Middle frontal gyrus (tissue), 1 donor: ENCODE measurements around the gene SLC1A4.
"Not testable (repeated sequence)": the region's sequence is repeated elsewhere in the genome, so short reads cannot be mapped to it uniquely, and the experiment has no call there.

Experiments
- DNase-seq: peaks from one replicate; pipeline ENCODE4 v3.0.0-alpha.2; 2015; ENCODE audit warnings: low spot score; ENCODE audit errors: extremely low spot score

SLC1A4 gene

GRCh38 chr2:64992218-64992617 lies 3.0 kb downstream of the SLC1A4 start:
- no peak for DNase-seq

GRCh38 chr2:64992990-64993389 lies 3.8 kb downstream of the SLC1A4 start:
- DNase-seq: no peak

GRCh38 chr2:64995041-64995440 lies 5.8 kb downstream of the SLC1A4 start:
- no peak for DNase-seq

GRCh38 chr2:64996871-64997307 lies 7.7 kb downstream of the SLC1A4 start:
- no peak for DNase-seq

DNA sequence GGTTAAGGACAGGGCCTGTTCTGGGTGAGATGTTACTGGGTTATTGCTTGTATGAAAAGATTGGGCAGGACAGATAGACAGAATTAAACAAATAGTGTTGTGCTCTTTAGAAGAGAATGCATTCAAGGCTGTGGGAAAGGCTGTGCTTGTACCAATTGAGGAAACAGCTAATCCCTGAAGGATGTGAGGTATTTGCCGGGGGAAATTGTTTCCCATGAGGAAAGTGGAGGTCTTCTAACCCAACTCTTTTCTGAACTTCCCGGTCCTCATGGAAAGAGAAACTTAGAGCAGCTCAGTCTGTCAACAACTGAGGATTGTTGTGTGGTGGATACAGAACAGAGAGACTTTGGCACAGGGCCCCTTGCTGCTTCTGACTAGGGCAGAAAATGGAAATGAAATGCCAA lies 9.5 kb downstream of the SLC1A4 start:
- DNase-seq: no peak

GRCh38 chr2:64999754-65000153 lies 10.6 kb downstream of the SLC1A4 start:
- no peak for DNase-seq

- DNase-seq: no peak
Observed at GRCh38 chr2:65000644-65001043, 11.4 kb downstream of the SLC1A4 start.

- no peak for DNase-seq
Observed at GRCh38 chr2:65003037-65003436, 13.8 kb downstream of the SLC1A4 start.

DNA sequence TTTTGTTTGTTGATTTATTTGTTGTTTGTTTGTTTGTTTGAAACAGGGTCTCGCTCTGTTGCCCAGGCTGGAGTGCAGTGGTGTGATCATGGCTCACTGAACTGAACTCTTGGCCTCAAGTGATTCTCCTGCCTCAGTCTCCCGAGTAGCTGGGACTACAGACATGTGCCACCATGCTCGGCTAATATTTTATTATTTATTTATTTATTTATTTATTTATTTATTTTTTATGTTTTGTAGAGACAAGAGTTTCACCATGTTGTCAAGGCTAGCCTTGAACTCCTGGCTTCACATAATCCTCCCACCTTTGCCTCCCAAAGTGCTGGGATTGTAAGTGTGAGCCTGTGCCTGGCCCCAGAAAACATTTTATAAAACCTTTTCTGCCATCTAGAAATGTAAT lies 15.0 kb downstream of the SLC1A4 start:
- DNase-seq: not testable (repeated sequence)

DNA sequence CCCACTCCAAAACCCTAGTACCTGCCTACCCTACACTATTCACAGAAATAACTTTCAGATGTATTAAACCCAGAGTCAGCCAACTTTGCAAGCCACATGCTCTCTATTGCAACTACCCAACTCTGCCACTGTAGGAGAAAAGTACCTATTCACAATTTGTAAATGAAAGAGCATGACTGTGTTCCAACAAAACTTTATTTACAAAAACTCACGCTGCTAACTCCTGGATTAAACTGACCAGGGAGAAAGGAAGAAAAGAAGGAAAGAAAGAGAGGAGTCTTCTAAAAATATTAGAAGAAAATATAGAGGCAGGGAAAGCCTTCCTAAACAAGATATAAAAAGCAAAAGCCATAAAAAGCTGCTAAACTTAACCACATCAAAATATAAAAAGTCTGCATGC lies 24.6 kb downstream of the SLC1A4 start:
- DNase-seq: no peak

- DNase-seq: no peak
Observed at GRCh38 chr2:65015731-65016130, 26.5 kb downstream of the SLC1A4 start.

DNA sequence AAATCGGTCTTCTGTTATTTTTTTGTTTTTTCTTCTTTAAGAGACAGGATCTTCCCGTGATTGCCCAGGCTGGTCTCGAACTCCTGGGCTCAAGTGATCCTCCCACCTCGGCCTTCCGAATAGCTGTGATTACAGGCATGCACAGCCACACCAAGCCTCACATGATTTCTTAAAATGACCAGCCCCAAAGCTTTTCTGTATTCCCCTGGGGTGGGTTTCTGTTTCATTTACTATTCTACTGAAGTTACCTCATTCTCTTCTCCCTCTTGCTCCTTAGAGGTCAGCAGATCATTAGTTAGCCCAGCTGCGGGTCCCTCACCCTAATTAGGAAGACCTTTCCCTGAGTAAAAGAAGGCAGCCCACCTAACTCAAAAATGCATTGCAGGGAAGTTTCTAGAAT lies 27.6 kb downstream of the SLC1A4 start:
- no peak for DNase-seq

- DNase-seq: no peak
Observed at GRCh38 chr2:65017335-65017734, 28.1 kb downstream of the SLC1A4 start.

DNA sequence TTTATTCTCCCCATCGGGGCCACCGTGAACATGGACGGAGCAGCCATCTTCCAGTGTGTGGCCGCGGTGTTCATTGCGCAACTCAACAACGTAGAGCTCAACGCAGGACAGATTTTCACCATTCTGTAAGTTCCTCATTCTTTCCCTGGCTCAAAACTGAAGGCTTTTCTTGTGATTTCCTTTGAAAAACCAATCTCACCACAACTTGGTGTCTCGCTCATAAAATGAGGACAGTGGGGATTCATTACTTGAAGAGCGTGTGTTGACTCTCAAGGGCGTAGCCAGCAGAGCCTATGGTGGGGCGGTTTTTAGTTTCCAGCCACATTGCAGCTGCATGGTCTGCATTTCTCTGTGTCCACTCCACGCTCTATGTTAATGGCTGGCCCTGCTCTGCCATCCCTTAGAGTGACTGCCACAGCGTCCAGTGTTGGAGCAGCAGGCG lies 29.0 kb downstream of the SLC1A4 start:
- no peak for DNase-seq

GRCh38 chr2:65019010-65019409 lies 29.8 kb downstream of the SLC1A4 start:
- no peak for DNase-seq

DNA sequence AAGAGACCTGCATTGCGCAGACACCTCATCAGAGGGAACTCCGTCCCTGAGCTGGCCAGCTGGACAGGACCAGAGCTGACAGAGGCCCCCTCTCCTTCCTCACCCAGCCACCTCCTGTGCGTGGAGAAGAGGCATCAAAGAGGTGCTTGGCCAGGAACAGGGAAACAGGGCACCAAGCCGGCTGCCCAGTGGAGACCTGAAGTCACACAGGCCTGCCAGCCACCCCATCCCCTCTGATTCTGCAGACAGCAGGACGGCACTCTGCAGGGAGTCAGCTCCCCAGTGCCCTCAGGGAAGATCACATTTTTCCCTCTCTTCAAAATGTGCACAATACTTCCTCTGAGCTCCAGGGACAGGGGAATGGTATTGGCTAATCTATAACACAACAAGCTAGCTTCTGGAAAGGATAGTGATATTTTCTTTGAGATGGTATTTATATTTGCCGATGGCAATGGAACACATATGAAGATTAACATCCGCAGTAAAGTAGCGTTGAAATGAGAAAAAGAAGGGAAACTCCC lies 30.5 kb downstream of the SLC1A4 start:
- no peak for DNase-seq

- DNase-seq: not testable (repeated sequence)
Observed at GRCh38 chr2:65020251-65020650, 31.1 kb downstream of the SLC1A4 start.

- DNase-seq: no peak
Observed at GRCh38 chr2:65020943-65021528, 31.8 kb downstream of the SLC1A4 start.

- DNase-seq: no peak
Observed at GRCh38 chr2:65021709-65022108, 32.5 kb downstream of the SLC1A4 start.

DNA sequence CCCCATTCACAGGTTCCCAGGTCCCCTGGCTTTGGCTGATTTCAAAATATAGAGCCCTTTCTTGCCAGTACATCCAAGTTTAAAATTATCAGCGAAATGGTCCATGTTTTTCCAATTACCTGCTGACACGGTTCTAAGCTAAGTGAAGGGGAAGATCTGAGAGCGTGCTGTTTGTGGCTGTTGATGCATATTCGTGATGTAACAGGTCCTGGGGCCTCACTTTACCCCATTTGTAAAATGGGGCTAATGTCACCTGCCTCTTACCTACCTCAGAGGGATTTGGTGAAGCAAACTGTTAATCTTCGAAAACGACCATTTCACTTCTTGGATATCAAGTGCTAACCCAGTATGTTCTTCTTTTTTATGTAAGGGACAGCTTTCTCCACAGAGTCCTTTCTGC lies 33.0 kb downstream of the SLC1A4 start:
- DNase-seq: no peak

- DNase-seq: no peak
Observed at GRCh38 chr2:65023742-65024141, 34.5 kb downstream of the SLC1A4 start.

DNA sequence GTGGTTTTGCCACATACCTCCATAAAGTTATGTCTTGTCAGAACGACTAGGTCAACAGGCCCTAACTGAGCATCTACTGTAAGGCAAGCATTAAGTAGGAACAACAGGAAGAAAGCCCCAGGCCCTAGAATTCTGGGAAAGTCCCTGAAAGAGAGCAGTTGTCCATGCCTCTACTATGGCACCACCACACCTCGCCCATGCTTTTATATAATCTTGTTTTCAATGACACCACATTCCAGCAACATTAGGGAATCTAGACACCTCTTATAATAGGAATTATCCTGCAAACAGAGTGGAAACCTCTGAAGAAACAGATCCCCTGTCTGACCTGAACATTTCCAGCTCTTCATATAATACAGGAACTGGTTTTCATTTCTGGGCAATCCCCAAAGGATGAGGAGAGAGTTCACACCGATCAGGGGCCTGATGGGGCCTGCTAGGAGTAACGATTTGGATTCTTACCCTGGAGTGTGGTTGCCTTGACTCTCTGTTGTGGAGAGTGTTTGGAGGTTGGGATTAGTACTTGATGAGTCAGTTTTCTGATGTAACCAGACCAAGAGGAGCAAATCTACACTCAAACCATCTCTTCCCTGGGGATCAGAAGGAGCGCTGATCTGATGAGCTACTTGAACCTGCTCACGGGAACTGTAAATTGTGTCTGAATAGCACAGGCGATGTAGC lies 35.1 kb downstream of the SLC1A4 start:
- no peak for DNase-seq
